A549 treated with RU486 at 1 μM for 4 hours (cell line): ENCODE data around the gene COX7B. TPM values are rescaled to one million over a fixed set of nuclear protein-coding genes. Genes with fewer than 3 reads are reported as not detected.

ENCODE experiments used
- total RNA-seq: library from RNA; stranded (reverse); fragments of 200-300 nt; extraction: Qiagen RNA extraction; gene quantifications from 5 replicates; pipeline ENCODE4 v1.2.3, GENCODE V29; 2022; ENCODE audit warnings: low read depth

The COX7B gene, protein sequence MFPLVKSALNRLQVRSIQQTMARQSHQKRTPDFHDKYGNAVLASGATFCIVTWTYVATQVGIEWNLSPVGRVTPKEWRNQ
- total RNA-seq, result 539 to 698 TPM (median 674 TPM) in 5 replicates

DNA sequence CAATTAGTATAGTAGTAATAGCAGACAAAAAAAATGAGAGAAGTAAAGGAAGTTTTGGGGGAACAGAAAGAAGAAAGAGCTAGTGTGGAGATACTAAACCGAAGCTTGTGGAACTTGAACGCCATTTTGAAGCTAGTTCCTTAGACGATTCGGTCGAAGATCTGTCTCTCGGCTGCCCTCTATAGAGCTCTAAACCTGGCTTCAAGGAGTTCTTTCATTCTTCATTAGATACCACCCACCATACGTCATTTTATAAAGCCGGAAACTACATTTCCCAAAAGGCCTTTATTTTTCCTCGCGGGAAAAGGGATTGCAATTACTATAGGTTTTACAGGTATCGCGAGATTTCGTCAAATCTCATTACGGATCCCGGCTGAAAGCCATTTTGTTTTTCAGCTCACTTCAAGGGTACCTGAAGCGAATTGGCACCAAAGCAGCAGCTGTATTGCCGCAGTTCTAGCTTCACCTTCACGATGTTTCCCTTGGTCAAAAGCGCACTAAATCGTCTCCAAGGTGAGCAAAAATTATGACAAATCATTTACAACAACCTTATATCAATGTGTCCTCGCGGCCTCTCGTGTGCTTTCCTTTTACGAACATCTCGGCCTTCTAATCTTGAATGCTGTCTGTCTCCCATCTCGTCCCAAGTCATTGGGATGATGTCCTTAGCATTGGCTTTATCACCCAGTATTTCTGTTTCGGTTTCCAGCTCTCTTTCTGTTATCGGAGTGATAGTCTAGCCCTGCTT is at the start of gene COX7B:
Gene COX7B, plus strand, starts transcription at position 388 of the 748 bp plus-strand sequence. Its CDS starts 86 bp downstream, at position 474.

DNA sequence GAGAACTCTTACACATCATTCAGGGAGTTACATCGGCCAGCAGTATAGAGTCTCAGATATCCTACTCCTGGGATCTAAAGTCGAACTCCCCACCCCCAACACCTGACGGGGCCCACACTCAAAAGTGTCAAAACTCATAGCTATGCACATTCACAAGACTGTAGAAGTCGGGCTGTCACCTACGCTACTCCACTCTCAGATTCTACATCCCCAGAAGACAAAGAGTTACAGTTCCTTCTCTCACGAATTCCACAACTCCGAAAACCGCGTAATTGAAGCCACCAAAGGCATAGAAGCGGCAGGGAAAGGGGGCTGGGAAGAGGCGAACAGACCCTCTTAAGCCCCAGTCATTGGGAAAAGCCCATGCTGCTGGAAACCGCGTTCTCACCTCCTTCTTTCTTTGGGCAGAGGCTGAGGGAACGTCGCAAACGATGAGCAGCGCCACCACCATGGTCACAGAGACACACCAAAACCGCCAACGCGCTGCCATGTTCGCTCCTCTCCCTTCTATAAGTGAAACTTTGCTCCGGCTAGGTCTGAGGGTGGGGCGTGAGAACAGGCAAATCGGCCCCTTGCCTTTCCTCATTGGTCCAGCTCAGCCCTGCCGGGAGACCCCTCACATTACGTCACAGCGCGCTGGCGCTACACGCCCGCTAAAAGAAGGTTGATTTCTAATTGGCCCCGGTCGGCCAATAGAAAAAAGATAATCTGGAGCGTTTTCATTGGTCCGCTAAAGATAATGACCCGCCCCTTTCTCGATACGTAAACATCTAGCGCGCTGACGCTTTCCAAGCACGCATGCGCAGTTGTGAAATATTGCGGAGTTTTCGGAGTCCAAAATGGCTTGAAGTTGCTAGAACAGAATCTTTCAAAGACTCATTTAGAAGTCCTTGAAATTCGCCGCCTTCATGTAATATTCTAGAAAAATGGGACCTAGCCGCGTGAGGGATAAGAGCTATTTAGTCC is 4.1 kb upstream of the COX7B start, which contains the start of gene MAGT1:
Gene MAGT1, minus strand, starts transcription at position 515 of the 966 bp plus-strand sequence. Its CDS starts 25 bp downstream, at position 490.

DNA sequence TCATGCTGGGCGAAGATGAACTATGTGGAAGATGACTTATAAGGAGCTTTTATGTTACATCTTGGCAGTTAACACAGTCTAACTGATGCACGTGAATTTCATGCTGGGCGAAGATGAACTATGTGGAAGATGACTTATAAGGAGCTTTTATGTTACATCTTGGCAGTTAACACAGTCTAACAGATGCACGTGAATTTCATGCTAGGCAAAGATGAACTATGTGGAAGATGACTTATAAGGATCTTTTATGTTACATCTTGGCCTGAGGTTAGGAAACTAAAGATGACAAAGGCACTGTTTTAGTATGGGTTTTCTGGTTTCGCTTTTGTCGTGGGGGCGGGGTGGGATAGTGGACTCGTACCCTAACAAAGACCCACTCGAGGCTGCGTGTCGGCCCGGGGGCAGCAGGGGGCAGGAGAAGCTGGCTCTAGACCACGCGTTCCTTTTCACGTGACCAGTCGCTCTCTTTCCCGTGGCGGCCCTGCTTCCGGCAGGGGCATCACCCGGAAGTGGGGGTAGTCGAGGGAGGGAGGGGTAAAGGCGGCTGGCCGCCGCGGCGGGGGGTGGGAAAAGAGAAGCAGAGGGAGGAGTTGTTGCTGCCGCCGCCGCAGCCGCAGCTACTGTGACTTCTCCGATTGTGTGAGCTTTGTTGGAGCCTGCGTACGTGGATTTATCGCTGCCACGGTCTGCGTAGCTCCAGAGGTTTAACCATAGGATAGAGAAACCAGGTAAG is 11.0 kb downstream of the COX7B start, which contains the start of gene ATP7A:
Gene ATP7A, plus strand, starts transcription at position 586 of the 733 bp plus-strand sequence. CDS start 60,949 bp downstream, outside the sequence.

Other genes starting within 250 kb of the COX7B start
- 14.3 to 23.9 TPM (median 21.8 TPM) in 5 replicates for gene ATRX, start 113.3 kb upstream of the COX7B start, total RNA-seq
- gene MAGT1, start 4.0 kb upstream of the COX7B start, total RNA-seq, result 29.9 to 49.0 TPM (median 41.3 TPM) in 5 replicates
- 1.7 to 3.5 TPM (median 3.4 TPM) in 5 replicates for gene ATP7A, start 11.2 kb downstream of the COX7B start, total RNA-seq
- gene PGAM4, start 70.2 kb downstream of the COX7B start, total RNA-seq, result 0.44 to 0.66 TPM (median 0.53 TPM) in 4 of 5 replicates, not detected in the other
- 557 to 612 TPM (median 577 TPM) in 5 replicates for gene PGK1, start 204.8 kb downstream of the COX7B start, total RNA-seq
- gene TAF9B, start 240.2 kb downstream of the COX7B start, total RNA-seq, result 10.2 to 14.3 TPM (median 12.9 TPM) in 5 replicates